SKM-1 (cell line): ENCODE results near the gene TCEAL5.
A peak's percentile ranks its signal among the peaks of the same experiment; 100 is the strongest.
"Not testable (repeated sequence)": the region's sequence is repeated elsewhere in the genome, so short reads cannot be mapped to it uniquely, and the experiment has no call there.

Experiments used
- DNase-seq: peaks from one replicate; lab custom pipeline; 2025; ENCODE audit not compliant: unreplicated experiment; lab: John Stamatoyannopoulos, UW

TCEAL5 gene, protein sequence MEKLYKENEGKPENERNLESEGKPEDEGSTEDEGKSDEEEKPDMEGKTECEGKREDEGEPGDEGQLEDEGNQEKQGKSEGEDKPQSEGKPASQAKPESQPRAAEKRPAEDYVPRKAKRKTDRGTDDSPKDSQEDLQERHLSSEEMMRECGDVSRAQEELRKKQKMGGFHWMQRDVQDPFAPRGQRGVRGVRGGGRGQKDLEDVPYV

DNA sequence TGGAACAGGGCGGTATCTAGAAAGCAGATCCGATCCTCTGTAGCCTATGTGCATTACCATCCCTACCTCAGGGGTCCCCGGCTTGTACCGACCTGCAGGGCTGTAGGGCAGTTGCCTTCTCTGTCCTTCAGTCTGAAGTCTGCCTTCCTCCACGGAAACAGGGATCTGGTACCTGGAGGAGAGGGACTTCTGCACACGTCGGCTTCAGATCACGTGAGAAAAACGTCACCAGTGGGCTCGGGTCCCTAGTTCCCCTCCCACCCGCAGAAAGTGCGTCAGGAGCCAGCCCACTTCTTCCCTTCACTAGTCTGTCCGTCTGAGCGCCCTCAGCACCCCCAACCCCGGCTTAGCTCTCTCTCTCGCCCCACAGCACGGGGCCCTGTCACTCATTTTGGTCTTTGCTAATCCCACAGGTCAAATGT lies at the start of gene TCEAL5:
TCEAL5 (minus strand) TSS at position 170 of the 422 bp plus-strand sequence. CDS start 2,187 bp downstream, outside the sequence.
- DNase-seq = no peak

DNA sequence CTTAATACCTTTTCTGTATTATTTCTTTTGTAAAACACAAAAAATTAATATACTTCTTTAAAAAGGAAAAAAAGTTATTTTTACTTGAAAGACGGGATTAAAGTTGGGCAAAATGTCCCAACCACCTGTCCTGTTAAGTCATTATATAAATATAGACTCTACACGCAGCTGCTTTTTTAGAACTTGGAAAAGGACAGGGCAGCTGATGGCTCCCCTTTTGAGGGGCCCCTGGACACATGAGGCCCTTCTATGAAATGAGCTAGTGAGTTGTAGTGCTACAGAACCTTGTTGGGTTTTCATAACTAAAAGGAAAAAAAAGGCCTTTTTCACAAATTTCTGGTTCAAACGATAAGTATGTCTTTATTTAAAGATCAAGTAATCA lies 34.8 kb upstream of the TCEAL5 start:
- no peak for DNase-seq

DNA sequence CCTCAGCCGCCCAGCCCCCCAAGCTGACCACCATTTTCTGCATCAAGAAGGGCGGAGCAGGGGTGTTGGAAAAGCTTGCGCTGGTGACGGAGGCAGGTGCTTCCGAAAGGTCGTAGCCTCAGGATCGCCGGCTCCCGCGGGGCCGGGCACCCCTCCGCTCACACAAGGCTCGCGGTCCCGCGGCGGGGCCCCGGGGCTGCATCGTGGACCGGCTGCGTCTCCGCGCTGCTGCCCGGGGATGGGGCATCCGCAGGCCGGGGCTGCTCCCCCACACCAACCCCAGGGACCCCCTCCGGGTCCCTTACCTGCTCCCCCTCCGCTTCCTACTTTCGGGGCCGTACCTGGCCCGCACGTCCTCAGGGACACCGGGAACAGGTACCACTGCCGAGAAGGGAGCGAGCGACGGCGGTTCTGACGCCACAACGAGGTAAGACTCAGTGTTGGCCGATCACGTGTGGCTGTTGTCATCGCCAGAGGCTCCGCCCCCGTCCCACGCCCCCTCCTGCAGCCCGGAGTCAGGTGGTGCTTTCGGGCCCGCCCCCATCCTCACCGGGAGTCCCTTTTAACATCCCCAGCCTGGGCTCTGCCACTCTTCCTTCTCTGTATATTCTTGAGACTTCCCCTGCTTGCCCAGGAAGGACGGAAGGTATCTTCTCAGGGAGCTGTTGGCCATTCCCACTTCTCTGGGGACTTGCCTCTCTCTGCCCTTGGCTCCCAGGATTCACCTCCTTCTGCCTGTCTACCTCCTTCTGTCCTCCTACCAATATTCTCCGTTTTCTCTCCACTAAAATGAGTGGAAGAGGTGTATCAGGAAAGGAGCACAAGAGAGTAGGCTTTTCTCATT lies 34.2 kb upstream of the TCEAL5 start, which contains the start of gene BEX2:
BEX2 (minus strand) TSS at position 436 of the 844 bp plus-strand sequence. CDS start 1,014 bp downstream, outside the sequence.
- peak; percentile 2 for DNase-seq

DNA sequence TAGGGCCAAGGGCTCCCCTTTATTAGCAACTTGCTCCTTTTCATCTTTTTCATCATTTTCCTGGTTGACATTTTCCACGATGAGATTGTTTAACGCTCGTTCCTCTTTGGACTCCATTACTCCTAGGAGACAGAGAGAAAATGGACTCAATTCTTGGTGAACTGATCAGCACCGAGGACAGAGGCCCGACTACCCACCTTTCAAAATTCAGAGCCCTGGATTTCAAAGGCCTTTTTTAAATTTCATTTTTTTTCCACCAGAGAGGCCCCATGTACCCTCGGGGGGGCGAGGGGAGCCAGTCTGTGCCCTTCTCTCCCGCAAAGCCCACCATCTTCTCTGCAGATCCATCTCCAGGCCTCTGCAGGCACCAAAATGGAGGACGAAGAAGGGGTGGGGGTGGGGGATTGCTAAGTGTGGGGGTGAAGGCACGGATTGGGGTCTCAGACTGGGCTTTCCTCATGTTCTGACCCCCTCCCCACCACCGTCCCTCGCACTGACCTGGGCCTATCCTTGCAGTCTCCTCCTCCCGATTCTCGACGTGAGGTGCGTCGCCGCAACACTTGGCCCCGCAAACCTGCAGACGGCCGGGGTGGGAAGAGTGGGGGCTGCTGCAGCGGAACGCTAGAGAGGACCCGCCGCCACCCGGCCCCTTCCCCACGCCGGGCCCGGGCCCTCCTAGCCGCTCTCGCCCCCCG lies 33.5 kb upstream of the TCEAL5 start:
- no peak for DNase-seq

DNA sequence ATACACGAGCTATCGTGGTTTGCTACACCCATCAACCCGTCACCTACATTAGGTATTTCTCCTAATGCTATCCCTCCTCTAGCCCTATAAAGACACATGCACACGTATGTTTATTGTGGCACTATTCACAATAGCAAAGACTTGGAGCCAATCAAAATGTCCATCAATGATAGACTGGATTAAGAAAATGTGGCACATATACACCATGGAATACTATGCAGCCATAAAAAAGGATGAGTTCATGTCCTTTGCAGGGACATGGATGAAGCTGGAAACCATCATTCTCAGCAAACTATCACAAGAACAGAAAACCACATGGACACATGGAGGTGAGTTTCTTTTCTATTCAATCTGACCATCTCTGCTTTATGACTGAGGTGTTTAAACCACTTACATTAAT lies 29.1 kb upstream of the TCEAL5 start:
- not testable (repeated sequence) for DNase-seq

DNA sequence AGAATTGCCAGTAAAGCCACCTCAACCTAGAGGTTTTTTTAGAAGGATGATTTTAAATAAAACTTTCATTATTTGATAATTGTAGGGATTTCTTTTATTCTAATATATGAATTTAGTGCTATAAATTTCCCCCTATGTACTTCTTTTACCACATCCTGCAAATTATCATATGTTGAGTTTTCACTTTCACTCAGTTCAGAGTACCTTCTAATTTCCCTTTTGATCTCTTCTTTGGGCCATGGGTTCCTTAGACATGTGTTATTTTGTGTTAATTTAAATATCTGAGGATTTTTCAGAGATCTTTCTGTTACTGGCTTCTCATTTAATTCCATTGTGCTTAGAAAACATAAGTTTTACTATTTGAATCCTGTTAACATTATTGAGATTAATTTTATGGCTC lies 28.2 kb upstream of the TCEAL5 start:
- no peak for DNase-seq

DNA sequence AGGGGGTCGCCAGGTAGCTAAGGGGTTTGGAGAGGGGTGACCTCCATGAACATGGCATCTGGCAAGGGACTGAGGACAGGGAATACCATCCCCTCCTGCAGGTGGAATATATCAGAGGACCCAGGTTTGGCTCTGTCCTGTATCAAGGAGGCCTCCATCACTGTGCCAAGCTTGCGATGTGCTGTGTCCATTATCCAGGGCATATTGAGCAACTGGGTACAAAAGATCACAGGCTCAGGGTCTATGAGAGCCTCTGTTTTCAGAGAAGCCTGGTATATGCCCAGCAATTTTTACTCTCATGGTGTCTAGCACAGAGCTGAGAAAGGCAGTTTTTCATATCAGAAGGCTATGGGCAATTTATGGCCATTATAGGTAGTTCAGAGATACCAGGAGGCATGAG lies 16.6 kb upstream of the TCEAL5 start:
- DNase-seq = no peak

DNA sequence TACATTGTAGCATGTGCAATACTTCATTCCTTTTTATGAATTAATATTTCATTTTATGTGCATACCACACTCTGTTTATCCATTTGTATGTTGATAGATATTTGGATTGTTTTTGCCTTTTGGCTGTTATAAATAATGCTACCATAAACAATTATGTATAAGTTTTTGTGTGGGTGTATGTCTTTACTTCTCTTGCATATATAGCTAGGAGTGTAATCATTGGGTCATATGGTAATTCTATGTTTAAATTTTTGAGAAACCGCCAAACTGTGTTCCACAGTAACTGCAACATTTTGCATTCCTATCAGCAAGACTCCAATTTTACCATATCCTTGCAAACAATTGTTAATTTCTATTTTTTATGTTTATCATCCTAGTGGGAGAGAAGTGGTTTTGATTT lies 3.1 kb upstream of the TCEAL5 start:
- DNase-seq = no peak

DNA sequence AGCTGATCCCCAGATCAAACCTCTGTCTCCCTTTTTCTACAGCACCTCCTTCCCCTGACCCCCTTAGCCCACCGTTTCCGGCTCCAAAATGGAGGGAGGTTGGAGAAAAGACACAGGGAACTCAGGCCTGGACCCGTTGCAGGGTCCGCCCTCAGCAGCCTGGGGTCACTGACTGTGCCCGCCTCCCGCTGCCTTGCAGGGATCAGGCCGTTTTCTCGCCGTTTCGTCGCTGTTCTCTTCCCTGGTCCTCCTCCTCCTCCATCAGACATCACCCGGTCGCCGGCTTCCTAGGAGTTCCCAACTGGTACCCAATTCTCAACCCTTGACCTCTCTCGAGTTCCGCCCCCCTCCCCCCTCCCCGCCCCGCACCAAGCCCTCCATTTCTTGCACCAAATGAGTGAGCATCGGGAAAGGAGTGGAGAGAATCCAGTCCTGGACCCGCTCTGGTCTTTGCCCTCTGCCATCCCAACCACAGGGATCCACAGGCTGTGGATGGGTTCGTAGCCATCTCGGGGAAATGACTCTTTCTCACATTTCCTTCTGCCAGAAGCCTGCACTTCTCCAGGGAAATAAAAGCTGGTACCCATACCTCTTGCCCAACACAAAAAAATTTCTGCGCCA lies 493 bp downstream of the TCEAL5 start:
- no peak for DNase-seq

DNA sequence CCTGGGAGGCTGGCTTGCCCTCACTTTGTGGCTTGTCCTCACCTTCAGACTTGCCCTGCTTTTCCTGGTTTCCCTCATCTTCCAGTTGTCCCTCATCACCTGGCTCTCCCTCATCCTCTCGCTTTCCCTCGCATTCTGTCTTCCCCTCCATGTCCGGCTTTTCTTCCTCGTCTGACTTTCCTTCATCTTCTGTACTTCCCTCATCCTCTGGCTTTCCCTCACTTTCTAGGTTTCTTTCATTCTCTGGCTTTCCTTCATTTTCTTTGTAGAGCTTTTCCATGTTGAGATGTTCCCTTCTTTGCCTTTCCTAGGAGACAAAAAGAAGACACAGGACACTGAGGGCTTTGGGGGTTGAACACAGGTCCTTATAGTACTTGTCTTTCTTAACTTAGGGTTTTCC lies 2.3 kb downstream of the TCEAL5 start:
- DNase-seq = no peak

DNA sequence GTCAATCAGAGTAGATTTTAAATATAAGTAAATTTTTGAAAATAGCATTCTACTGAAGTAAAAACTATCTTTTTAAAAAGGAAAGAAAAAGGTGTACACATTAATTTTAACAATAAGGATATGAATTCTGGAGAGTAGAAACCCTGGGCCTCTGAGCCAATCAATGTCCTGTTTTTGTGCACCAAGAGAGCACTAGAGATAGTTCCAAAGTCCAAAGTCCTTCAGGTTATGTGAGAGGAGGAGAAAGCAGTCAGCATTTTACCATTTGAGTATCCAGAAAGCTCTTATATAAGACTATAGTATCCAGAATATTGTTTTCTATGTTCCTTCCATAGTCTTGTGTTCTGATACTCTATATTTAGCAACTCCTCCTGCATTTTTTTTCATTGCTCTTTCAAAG lies 18.3 kb downstream of the TCEAL5 start:
- DNase-seq = no peak

DNA sequence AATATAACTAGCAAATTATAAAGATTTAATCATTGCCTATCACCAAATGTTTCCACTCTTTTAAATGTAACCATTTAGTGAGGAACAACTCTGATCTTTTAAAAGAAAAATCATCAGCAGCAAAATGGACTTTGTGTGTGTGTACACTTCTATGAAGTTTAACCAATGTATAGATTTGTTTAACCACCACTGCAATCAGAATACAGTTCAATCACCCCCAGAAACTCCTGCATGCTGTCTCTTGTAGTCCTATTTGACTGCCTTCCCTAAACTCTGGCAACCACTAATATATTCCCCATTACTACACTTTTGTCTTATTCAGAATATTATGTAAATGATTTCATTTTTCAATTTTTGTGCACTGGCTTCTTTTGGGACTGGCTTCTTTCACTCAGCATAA lies 19.9 kb downstream of the TCEAL5 start:
- no peak for DNase-seq

DNA sequence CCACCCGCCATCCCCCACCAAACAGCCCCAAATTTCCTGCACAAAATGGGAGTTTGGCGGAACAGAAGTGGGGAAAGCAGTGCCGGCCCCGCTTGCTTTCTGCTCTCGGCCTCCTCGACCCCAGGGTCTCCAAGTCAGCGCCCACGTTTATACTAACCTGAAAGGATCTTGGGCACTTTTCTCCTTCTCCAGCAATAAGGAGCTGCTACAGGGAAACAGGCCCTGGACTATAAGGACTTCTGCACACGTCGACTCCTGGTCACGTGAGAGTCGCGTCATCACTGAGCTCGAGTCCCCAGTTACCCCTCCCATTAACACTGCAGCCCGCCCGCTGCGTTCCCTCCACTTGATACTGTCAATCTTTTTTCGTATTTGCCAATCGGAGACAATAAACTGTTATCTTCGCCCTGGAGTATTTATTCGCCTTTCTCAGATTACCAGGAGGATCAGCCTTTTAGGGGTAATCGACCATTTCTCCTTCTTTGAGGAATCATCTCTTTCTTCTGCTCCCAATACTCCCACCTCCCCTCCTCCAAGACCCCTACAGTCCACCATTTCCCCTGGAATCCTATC lies 21.5 kb downstream of the TCEAL5 start, which contains the start of gene TCEAL8:
TCEAL8 (minus strand) TSS at position 235 of the 573 bp plus-strand sequence. CDS start 1,176 bp downstream, outside the sequence.
- no peak for DNase-seq

DNA sequence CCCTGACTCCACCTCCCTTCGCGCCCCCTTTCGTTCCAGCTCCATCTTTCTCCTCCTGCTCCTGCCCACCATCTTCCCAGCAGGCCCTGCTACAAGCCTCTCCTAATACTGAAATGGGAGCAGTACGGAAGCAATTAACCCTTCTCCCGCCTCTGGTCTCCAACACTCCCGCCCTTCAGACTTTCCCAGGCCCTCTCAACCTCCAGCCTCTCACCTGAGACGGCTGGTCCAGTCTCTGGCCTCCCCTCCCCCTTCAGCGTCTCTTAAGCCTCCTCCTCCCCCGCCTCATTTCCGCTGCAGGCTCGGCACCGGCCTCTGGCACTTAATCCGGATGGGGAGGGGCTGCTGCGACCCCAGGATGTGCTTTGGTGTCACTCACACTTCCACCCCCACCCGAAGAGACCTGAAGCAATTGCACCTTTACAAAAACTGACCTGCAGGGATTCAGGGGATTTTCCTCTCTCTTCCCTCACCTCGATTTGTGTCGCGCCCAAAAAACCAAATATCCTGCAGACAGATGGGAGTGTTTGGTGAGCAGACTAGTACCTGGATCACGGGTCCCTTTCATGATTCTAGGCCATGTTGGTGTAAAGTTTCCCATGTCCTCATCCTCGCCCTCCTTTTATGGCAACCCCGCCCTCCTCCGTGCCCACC lies 22.3 kb downstream of the TCEAL5 start:
- no peak for DNase-seq

DNA sequence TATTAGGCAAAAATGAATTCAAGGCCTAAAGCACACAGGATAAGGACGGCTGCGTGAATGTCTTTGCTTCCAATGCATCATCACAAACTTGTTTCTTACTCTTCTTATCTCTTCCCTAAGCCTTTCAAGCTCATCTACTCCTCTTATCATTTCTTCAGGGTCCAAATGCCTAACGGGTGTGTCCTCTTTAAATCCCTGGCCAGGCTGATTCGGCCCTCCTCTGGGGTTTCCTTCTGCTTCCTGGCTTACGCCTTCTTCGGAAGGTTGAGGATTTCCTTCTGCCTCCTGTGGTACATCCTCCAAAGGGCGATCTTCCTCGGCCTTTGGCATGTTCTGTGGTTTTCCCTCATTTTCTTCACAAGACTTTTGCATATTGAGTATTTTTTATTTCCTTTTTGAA lies 22.9 kb downstream of the TCEAL5 start:
- no peak for DNase-seq

DNA sequence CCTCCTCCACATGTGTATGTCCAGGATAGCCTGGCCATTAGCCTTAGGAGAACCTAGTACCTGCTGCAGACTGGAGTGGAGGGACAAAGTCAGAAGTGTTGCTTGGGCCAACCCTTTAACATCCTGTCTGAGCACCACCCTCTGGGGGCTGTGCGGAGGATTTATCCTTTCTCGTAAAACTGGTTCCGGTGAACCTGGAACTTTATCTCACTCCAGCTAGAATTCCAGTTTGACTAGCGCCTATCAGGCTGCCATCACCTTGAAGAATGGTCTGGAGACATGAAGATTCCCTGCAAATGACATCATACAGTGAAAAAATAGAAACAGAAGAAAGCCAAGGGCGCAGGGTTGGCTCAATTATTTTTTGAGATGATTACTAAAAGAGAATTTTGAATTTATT lies 25.6 kb downstream of the TCEAL5 start:
- DNase-seq = no peak

DNA sequence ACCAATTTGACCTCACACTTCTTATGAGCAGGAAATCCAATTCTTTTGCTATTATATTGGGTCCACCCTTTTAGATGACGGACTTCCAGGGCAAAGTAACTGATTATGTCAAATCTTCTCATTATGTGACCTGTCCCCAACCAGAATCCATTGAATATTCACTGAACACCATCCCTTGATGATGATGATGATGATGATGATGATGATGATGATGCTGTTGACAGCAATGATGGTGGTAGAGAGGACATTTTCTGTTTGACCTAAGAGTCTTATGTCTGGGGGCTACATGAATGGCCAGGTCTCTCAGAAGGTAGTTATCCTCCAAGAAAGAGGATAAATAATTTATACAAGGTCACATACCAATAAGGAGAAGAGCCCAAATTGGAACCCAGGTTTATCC lies 26.7 kb downstream of the TCEAL5 start:
- DNase-seq = no peak

DNA sequence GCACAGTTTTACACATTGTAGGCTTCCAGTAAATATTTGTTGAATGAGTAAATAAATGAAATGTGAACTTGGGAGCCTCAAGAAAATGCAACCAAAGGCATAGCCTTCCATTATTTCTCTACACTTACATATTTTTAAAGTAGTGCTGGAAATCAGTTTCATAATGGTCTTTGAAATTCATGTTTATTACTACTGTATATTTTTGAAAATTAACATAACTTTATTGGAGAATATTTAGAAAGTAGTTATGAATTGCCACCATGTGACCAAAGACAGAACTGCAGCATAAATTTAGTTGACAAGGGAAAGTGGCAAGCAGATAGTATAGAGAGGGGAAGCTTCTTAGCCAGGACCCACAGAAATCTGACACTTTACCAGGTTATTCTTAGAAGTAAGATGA lies 28.0 kb downstream of the TCEAL5 start:
- DNase-seq = no peak

DNA sequence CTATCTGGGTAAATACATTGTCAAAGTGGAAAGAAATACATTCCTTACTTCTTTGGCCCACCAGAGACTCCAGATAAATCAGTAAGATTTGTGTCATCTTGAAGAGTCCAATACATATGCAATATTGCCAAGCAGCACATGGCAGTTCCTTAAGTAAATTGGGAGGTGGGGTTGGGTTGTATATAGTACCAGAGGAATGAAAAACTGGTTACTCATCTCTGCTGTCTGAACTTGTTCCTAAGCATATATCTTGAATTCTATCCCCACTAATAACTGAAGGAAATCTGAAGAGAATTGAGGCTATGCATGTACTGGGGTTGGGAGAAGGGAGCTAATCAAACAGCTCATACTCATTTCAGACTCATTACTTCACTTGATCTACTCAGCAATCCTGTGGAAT lies 36.4 kb downstream of the TCEAL5 start:
- no peak for DNase-seq

DNA sequence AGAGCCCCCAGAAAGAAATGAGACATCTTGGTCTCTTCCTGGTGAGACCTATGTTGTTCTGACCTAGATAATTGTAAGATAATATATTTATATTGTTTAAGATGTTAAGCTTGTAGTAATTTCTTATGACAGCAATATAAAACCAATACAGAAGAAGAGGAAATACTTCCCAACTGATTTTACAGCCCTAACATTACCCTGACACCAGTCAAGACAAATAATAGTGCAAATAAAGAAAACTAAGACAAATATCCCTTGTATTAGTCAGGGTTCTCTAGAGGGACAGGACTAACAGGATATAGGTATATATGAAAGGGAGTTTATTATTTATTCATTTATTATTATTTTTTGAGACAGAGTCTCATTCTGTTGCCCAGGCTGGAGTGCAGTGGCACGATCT lies 40.3 kb downstream of the TCEAL5 start:
- no peak for DNase-seq
